ENCODE measurements around the gene HRH3. TPM values are rescaled to one million over a fixed set of nuclear protein-coding genes. Genes with fewer than 3 reads are reported as not detected.

The HRH3 gene
- total RNA-seq, 1 donor from 2014 or later: not detected

DNA sequence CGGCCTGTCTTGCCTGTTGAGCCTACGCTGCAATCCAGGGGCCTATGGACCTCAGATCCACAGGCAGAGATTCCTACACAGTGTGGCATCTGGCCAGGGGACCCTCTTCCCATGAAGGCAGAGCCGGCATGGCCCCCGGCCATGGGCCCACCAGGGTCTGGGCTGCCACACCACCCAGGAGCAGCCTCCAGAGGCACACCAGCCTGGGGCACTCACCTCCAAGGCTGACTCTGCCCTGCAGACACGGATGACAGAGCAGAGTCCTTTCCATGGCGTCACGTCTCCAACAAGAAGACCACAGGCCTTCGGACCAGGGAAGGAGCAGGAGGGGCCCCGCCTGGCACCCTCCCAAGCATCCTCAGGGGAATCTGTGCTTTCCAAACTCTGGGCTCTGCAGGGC is 3.5 kb upstream of the HRH3 start:
- TF ChIP-seq, protein P1, sequence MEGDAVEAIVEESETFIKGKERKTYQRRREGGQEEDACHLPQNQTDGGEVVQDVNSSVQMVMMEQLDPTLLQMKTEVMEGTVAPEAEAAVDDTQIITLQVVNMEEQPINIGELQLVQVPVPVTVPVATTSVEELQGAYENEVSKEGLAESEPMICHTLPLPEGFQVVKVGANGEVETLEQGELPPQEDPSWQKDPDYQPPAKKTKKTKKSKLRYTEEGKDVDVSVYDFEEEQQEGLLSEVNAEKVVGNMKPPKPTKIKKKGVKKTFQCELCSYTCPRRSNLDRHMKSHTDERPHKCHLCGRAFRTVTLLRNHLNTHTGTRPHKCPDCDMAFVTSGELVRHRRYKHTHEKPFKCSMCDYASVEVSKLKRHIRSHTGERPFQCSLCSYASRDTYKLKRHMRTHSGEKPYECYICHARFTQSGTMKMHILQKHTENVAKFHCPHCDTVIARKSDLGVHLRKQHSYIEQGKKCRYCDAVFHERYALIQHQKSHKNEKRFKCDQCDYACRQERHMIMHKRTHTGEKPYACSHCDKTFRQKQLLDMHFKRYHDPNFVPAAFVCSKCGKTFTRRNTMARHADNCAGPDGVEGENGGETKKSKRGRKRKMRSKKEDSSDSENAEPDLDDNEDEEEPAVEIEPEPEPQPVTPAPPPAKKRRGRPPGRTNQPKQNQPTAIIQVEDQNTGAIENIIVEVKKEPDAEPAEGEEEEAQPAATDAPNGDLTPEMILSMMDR (IDR thresholded peaks at IDR 0.05; ENCODE audit: unreplicated experiment): no peak
- H3K27me3 Mint-ChIP-seq (ENCODE audit: unreplicated experiment): peaks cover 12% of the 10 kb centered on the region

DNA sequence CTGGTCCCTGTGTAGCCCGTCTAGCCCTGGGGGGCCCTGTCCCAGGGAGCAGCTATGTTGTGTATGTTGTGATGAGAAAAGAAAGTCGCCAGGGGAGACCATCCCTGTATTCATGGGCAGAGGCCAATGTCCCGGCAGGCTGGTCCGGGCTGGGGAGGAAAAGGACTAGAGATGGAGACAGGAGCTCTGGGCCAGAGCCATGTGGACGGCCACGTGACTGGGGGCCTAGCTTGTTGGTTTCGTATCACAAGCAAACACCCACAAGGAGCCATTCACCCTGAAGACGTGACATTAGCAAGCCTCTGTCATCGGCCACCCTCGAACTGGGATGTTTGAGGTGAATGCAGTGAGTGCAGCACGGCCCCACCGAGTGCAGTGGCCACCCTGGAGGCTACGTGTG is 2.9 kb upstream of the HRH3 start:
- no peak overlapping the region for H3K4me3 Mint-ChIP-seq (ENCODE audit: unreplicated experiment)
- DNase-seq (ENCODE audit: low spot score): no peak
- H3K27me3 Mint-ChIP-seq (ENCODE audit: unreplicated experiment): peaks cover 12% of the 10 kb centered on the region
- H3K27ac Mint-ChIP-seq (ENCODE audit: unreplicated experiment): no peak overlapping the region
- H3K9me3 Mint-ChIP-seq (ENCODE audit: unreplicated experiment): no peaks in the 10 kb centered on the region
- H3K4me1 Mint-ChIP-seq (ENCODE audit: unreplicated experiment): peaks cover 2% of the 10 kb centered on the region
- TF ChIP-seq, protein P1 (IDR thresholded peaks at IDR 0.05; ENCODE audit: unreplicated experiment): no peak
- H3K36me3 Mint-ChIP-seq (ENCODE audit: low read depth, unreplicated experiment): no peaks in the 10 kb centered on the region

More for the DNA sequence above, 3.5 kb upstream of the HRH3 start:
- Mint-ChIP-seq H3K4me1 (ENCODE audit: unreplicated experiment) (peaks cover 2% of the 10 kb centered on the region), H3K36me3 (ENCODE audit: low read depth, unreplicated experiment) (no peaks in the 10 kb centered on the region), H3K4me3 (ENCODE audit: unreplicated experiment) (no peak overlapping the region), H3K27ac (ENCODE audit: unreplicated experiment) (no peak overlapping the region), H3K9me3 (ENCODE audit: unreplicated experiment) (no peaks in the 10 kb centered on the region)
- DNase-seq (ENCODE audit: low spot score): no peak

DNA sequence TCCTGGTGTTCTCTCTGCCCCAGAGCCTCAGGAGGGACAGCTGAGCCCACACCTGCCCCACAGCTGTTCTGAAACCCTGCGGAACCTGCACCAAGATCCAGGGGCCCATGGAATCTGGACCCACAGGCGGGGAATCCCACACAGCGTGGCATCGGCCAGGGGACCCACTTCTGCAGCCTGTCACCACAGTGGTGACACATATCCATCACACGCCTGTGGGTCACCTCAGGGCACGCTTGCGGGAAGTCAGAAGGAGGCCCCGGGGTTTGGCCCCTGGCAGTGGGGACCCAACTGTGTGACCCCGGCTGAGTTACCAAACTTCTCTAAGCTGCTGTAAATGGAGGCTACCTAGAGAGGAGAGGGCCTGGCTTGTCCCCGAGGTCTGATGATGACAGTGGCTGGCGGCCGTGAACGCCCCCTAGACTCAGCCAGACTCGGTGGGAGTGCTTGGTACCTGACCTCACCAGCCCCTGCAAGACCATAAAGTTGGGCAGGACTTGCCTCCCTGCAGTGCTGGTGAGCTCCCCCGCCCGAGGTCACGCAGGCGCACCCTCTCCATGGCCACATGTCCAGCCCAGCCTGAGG is 2.3 kb upstream of the HRH3 start:
- no peak for DNase-seq (ENCODE audit: low spot score)
- TF ChIP-seq, protein P1 (IDR thresholded peaks at IDR 0.05; ENCODE audit: unreplicated experiment): no peak
- Mint-ChIP-seq H3K36me3 (ENCODE audit: low read depth, unreplicated experiment) (no peaks in the 10 kb centered on the region), H3K4me1 (ENCODE audit: unreplicated experiment) (peaks cover 2% of the 10 kb centered on the region), H3K4me3 (ENCODE audit: unreplicated experiment) (no peak overlapping the region), H3K27ac (ENCODE audit: unreplicated experiment) (no peak overlapping the region), H3K27me3 (ENCODE audit: unreplicated experiment) (peaks cover 12% of the 10 kb centered on the region), H3K9me3 (ENCODE audit: unreplicated experiment) (no peaks in the 10 kb centered on the region)

DNA sequence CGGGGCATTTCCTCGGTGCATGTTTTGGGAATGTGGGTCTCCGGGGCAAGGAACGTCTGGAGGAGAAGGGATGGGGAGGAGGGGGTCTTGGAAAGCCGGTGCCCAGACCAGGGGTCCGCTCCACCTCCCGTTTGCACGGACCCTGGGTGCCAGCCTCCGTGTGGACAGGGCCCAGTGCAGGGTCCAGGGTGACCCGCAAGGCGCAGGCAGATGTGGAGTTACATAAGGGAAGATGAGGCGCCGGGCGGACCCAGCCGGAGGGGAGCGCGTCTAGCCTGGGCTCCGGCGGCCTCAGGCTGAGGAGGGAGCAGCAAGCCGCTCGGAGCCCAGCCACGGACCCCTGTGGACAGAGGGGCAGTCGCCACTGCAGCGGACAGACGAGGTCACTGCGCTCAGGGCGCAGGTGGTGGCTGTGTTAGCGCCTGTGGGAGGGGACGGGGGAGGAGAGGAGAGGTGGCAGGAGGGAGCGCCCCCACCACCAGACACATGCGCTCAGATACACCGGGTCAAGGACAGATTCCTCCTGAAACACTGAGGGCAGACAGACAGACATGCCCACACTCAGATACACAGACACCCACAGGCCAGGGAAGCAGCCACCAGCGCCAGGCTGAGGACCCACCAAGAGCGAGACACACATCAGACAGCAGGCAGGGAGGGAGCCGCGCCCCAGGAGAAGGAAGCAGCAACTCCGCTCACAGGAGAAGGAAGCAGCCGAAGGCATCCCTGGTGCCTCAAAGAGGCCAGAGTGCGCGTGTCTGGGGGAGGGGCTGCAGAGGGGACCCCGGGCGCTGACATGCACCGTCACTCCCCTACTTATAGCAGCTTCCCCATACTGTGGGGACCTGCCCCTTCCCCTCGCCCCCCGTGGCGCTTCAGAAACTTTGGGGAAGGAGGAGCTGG is 839 bp upstream of the HRH3 start:
- no peaks in the 10 kb centered on the region for H3K36me3 Mint-ChIP-seq (ENCODE audit: low read depth, unreplicated experiment)
- H3K4me3 Mint-ChIP-seq (ENCODE audit: unreplicated experiment): peak overlapping the region; percentile 71
- peaks cover 2% of the 10 kb centered on the region for H3K4me1 Mint-ChIP-seq (ENCODE audit: unreplicated experiment)
- no peak for DNase-seq (ENCODE audit: low spot score)
- H3K9me3 Mint-ChIP-seq (ENCODE audit: unreplicated experiment): no peaks in the 10 kb centered on the region
- H3K27ac Mint-ChIP-seq (ENCODE audit: unreplicated experiment): no peak overlapping the region
- TF ChIP-seq, protein P1 (IDR thresholded peaks at IDR 0.05; ENCODE audit: unreplicated experiment): no peak
- H3K27me3 Mint-ChIP-seq (ENCODE audit: unreplicated experiment): peaks cover 14% of the 10 kb centered on the region
